ENCODE measurements around the gene XYLT1.
"Not testable (repeated sequence)": the region's sequence is repeated elsewhere in the genome, so short reads cannot be mapped to it uniquely, and the experiment has no call there.

XYLT1 gene

DNA sequence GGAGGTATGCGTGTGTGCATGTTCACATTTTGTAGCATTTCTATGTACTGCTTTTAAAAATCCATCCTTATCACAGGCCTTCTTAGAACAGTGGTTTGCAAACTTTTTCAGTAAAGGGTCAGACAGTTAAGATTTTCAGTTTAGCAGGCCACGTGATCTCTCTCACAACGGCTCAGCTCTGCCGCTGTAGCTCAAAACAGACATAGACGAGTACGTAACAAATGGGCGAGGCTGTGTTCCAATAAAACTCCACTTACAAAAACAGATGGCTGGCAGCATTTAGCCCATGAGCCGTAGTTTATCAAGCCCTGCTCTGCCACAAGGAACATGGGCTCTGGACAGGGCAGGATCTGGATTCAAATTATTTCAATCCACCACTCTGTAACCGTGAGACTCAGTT is 141.8 kb downstream of the XYLT1 start:
- peak; percentile 72 for DNase-seq

DNA sequence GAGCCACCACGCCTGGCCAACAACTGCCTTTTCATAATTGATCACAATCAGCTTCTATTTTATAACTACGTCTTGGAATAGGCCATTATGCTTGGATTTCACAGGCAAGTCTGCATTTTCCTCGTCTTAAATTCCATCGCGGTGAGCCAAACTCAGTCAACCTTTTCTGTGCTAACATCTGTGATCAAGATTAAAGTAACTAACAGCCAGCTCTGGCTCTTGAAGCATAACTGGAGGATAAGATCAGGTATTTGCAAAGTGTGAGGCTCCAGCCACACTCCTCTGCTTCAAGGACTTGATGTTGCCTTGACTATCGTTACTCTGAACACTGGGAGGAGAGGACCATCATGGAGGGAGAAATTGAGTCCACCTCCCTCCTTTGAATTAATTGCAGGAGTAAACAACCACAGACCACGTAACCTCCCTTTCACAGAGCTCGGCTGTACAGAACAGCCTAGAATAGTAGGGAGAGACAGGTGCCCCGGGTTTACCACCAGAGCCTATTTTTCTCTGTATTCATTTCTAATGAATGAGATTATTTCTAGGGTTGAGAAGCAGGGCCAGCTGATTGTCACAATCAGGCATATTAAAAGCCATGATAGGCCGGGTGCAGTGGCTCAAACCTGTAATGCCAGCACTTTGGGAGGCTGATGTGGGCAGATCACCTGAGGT is 143.0 kb downstream of the XYLT1 start:
- DNase-seq, result peak; percentile 46

DNA sequence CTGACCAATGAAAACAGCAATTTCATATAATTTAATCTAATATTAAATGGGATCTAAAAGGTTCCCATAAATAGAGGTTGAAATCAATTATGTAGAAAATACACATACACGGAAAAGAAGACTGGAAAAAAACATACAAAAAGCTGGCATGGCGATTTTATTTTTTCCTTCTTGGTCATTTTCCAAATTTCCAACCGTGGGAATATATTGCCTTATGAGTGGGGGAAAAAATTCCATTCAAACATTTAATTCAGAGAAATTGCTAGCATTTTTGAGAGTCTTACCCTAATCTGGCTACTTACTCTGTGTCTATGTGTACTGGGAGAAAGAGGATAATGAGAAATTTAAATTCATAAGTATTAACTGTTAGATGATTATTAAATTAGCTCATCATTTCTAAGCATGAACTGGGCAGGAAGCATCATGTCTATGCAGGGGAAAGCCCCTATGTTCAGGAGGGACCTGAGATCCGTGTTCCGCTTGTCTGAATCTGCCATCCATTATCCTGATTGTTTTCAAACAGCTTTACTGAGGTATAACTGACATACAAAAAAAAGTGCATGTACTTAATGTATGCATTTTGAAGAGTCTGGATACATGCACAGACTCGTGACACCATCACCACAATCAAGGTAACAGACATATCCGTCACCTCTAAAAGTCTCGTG is 145.2 kb downstream of the XYLT1 start:
- no peak for DNase-seq

DNA sequence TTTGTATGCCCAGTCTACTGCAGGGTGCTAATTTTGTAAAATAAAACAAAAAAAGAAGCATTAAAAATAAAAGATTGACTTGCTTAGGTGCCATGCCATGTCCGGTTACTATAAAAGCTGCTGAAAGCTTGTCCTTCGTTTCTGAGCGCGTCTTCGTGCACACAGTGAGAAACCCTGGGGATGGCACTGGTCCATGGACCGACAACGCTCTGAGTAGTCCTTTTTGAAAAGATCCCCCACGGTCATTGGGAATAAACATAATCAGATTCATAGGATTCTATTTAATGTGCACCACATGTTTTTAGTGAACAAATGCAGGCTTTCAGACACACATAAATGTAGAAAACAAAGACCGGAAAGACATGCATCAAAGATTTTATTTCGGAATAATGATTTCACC is 146.3 kb downstream of the XYLT1 start:
- DNase-seq, result no peak

DNA sequence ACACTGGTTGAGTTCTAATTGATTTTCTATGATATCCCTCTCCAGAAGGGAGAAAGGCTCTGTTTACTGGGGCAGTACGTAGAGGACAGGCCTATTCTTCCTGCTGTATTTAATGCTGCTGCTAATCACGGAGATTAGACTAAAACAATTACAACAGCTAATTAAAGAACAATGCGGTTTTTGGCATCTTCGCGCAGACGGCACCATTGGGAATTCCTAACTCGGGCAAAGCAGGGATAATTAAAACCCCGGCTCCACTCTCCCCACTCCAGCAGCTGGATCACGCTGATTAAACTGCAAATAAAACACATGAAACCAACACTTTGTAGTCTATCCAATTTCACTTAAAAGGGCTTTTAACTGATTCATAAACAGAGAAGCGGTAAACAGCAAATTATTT is 147.6 kb downstream of the XYLT1 start:
- DNase-seq, result no peak

DNA sequence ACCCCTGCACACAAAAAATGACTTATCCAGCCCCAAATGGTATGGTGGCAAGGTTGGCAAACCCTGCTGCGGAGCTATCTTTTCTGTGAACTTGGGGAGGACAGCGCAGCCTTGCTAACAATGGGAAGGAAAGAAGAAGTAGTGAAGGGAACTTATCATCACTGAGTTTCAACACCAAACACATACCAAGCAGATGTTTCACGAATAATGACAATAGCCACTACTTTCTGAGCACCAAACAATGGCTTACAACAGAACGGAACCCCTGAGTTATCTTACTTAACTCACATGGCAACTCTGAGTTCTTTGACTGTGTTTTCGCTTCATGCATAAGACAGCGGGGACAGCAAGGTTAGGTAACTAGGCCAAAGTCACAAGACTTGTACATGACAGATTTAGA is 148.9 kb downstream of the XYLT1 start:
- DNase-seq, result no peak

DNA sequence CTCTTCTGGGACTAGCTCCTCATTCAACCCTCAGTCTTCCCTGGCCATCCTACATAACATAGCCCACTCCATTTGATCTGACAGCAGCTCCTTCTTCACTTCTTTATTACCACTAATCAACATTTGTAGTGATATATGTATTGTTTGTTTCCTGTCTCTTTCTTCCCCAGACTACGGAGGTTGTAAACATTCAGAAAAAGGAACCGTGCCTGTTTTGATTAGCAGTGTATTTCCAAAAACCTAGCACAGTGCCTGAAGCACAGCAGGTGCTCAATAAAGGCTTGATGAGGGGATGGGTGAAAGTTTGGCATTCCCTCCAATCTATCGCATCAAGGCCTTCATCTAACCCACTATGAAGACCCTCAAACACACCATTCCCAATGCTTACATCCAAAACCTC is 150.8 kb downstream of the XYLT1 start:
- no peak for DNase-seq

DNA sequence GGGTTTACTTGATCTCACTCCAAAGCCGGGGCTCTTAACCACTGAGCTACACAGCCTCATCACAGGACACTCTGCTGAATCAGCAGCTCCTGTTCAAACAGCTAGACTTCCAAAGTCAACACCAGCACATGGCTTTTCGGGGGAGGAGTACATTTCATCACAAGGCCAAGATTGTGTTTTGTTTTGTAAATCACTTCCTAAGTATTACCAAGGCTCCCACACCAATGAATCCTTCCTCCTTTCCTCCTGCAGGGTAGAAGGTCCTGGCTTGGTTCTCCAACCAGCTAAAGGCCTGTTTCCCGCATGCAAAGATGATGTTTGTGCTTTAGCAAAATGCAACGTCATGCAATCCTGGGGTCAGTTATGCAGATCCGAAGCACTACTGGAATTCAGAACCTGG is 152.5 kb downstream of the XYLT1 start:
- DNase-seq, result no peak

DNA sequence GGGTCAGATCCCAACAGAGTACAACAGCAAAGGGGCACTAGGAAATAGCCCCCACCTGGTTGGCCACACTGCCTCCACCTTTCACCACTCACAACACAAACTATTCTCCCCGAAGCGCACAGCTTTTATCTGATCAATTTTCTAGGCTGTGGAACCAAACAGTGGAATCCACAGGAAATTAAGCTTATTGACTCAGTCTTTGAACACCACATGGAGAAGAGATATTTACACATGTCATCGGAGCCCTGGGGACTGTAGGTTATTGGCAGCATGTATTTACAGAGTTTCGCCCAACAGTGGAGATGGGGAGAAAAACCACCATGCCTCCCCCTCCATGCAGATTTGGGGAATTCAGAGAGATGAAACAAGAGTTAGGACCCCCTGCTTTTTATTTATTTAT is 154.8 kb downstream of the XYLT1 start:
- DNase-seq, result no peak

DNA sequence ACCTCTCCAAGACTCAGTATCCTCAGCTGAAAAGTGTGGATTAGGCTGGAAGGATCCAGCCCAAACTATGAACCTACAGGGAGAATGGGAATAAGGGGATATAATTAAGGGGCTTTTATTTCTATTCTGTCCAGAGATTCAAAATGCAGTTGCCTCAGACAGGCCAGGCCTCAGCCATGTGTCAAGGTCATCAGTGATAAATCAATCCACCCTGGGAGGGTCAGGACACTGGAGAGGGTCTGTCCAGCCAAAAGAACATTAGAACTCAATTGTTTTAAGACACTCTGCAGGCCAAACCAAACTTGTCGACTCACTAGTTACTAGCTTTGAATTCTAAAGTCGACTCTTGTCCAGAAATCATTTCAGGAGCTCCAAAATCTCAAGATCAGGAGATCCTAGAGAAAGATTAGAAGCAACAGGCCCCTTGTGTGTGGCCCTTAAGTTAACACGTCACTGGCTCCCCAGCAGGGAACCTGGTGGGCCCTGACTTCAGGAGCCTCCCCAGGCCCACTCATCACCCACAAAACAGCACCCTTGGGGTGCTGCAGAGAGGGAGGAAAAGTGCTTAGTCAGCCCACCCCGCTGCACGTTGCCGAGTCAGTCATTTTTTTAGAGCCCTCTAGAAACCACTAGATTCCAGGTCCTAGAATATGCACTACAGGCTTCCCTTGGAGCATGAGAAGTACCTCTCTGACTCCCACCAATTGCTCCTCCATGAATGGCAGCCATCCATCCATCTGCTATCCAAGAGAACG is 156.8 kb downstream of the XYLT1 start:
- peak; percentile 58 for DNase-seq

DNA sequence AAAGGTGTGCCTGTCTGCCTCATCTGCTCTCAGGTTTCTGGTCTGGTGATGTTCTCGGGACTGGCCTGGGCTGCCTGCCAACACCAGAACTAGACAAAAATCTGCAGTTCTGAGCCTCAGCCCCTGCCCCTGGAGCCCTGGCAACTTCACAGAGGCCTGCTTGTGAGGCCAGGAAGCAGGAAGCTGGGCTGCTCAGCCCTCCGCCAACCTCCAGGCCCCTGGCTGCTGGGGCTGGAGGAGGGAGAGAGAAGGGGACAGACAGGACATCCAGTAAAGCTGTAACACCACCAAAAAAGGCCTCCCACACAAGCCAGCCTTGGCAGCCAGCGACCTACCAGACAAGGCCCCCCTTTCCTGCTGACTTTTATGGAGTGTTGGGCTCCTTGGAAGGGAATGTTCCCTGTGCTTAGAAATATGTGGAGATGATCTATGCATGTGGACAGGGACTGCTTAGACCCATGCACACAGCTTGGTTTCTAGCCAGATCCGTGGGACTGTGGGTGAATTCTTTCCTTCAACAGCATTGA is 157.6 kb downstream of the XYLT1 start:
- DNase-seq, result peak; percentile 91

DNA sequence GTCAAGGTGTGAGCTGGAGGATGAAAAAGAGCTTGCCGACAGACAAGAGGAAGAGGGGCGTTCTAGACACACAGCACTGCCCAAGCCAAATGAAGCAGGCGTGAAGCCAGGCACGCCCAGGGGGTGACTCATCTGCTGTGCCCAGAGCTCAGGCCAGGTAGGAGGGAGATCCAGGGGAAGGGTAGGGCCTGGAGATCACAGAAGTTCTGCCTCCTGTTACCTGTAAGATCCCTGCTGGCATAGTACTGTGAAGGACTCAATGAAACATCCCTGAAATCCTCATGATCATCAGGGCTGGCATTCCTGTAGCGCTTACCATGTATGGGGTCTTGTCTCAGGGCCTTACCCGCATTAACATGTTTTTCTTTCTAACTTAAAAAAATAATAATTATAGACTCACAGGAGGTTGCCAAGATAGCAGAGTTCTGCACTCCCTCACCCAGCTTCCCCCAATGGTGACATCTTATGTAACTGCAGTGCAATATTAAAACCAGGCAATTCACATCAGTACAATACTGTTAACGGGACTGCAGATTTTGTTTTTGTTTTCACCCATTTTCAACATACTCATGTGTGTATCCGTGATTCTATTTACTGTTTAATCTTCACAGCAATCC is 158.6 kb downstream of the XYLT1 start:
- DNase-seq, result no peak

DNA sequence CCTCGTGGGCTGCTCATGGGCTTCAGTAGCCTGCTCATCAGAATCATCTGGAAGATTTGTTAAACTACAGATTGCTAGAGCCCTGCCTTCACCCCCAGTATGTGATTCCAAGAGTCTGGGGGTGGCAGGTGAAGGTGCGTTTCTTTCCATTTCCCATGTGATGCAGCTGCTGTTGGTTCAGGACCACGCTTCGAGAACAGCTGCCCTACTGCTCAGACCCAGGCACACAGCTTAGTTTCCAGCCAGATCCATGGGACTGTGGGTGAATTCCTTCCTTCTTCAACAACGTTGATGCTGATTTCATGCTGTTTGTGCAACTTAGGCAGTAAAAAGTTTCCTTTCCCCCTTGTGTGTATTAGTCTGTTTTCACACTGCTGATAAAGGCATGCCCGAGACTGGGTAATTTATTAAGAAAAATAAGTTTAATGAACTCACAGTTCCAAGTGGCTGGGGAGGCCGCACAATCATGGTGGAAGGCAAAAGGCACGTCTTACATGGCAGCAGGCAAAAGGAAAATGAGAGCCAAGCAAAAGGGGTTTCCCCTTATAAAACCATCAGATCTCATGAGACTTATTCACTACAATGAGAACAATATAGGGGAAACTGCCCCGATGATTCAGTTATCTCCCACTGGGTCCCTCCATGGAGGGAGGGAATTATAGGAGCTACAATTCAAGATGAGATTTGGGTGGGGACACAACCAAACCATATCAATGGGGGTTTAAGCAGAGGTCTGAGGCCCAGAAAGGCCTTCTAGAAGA is 159.2 kb downstream of the XYLT1 start:
- DNase-seq, result no peak

DNA sequence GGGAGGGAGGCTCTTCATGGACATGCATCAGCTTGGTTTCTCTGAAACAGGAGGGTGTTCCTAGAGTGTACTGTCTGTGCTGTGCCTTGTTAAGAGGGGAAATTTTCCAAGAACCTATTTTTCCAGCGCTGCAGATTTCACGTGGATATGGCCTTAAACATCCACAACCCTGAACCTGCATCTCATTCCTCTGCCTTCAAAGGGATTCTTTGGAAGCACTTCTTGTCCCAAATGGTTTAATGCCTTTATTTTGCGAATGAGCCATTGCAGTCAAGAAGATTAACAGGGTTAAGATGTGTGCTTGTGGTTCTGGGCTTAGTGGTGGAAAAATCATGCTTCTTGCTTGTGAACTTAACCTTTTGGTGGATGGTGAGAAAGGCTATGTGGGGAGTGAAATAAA is 161.2 kb downstream of the XYLT1 start:
- no peak for DNase-seq

DNA sequence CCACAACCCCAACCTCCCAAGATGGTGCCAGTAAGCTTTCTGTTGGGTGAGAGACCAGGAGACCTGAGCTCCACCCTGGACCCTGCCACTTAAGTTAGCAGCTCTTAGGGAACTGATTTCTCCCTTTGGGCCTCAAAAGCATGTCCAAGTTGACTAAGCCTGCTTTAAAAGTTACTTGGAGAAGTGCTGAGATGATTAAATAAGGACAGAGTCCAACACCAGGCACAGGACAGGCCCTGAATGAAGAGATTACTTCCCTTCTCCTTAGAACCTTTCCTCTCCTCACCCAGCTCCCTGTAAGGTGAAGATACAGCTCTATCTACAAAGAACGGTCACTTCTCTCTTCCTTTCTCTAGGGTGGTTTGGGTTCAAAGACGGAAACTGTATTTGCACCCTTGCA is 162.6 kb downstream of the XYLT1 start:
- no peak for DNase-seq

DNA sequence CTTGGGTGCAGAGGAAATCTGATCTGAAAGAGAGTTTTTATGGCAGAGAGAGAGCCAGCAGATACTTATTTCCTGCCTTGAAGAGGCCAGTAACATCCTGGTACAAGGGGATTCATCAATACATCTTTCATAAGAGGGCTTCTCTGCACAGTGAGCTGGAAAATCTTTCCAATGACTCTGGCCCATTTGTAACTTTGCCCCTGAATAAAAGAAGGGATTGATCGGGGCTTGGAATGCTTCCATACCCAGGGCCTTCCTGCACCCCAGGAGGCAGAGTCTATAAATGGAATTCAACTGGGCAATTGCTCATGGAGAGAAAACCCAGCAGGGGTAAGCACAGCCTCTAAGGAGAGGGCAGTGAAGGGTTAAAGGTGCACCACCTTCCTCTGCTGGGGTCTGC is 163.3 kb downstream of the XYLT1 start:
- no peak for DNase-seq

DNA sequence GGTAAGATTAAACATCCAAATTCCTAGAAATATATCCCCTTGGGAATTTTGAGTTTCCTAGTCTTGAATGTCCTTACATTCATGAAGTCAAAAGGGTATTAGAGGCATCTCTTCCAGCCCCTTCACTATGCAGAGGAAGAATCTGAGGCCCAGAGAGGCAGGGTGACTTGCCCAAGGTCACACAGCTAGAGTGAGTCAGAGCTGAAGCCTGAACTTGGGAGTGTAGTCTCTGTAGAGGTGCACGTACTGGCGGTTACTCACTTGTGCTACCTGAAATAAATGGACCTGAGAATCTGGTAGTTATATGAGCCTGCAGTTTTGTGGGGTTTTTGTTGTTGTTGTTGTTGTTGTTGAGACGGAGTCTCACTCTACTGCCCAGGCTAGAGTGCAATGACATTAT is 164.0 kb downstream of the XYLT1 start:
- DNase-seq, result no peak

DNA sequence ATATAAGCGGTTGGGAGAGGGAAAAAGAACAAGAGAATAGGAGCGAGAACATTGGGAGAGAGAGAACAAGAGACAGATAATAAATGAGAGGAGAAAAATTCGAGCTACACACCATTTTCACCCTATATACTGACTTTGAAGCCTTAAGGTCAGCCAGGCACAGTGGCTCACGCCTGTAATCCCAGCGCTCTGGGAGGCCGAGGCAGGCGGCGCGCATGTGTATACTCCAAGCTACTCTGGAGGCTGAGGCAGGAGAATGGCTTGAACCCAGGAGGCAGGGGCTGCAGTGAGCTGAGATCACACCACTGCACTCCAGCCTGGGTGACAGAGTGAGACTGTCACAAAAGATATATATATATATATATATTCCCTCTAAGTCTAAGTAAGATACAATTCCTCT is 164.5 kb downstream of the XYLT1 start:
- not testable (repeated sequence) for DNase-seq

DNA sequence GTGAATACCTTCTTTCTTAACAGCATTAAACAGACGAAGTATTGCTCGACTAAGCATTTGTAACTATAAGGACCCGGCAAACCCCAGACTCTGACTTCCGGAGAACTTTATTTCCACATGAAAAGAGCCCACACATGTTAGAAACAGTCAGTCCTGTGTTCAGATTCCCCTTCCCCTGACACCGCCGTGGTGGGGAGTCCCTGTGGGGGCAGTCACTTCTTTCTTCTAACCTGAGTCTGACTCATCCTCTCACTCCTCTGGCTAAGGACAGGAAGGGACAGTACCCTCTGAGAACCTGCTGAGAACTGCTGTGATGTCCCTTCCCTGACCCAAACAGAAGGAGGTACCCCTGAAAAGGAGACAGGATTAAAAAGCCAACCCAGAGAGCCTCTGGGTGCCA is 165.1 kb downstream of the XYLT1 start:
- no peak for DNase-seq

DNA sequence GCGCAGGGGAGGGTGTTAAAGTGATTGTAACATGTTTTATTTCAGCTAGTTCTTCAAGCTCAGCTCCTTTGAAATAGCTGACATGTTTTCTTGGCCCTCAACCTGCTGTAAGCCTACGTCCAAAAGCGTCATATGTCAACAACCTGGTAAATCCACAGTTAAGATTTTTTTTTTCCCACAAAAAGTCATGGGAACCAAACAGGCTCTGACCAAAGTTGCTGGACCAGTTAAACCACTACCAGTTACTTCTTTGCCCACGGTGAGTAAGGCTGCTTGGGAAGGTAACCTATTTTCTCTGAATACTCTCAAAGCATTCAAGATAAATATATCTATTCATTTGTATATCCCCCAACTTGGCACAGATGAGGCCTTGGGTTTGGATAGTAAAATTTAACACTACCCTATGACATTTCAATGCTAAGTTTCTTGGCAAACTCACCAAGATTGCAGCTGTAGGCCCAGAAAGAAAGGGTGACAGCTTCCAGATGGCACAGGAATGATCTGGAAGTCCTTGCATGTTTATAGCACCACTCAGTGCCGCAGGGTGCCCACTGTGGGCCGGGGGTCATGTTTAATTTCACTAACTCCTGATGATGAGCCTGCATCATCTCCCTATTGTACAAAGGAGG is 166.2 kb downstream of the XYLT1 start:
- DNase-seq, result no peak

DNA sequence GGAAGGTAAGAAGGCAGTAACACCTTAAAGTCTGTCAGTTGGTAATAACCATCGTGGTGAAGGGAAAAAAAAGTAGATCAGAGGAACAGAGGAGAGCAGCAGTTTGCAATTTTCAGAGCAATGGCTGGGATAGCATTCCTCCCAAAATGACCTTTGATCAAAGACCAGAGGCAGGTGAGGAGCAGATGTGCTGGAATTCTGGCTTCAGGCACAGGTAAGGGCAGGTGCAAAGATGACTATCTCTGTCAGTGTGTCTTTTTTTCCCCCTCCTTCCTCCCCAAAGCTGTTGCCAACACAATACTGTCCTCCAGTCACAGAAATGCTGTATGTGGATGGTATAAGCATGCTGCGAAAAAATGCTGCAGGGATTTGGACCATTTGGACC is 166.7 kb downstream of the XYLT1 start:
- DNase-seq, result no peak

DNA sequence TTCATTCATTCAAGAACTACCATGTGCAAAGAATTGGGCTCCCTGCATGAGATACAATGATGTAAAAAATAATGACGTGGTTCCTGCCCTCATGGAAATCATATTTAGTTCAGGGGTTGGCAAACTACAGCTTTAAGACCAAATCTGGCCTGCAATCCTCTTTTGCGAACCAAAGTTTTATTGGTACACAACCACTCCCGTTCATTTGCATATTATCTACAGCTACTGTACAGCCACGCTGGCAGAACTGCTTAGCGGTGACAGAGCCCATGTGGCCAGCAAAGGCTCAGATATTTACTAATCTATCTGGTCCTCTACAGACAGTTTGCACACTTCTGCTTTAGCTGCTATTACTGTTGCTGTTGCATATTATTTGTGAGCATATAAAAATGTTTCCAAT is 167.7 kb downstream of the XYLT1 start:
- no peak for DNase-seq
